Camera-type eye (tissue), 1 donor: ENCODE data around the gene SLC35B2. TPM values are rescaled to one million over a fixed set of nuclear protein-coding genes. Genes with fewer than 3 reads are reported as not detected.

ENCODE experiments used
- total RNA-seq: library from RNA; depleted of rRNA; stranded (reverse); fragments of >200 nt; gene quantifications from one replicate; pipeline ENCODE4 v1.2.3, GENCODE V29; 2014

The SLC35B2 gene, protein sequence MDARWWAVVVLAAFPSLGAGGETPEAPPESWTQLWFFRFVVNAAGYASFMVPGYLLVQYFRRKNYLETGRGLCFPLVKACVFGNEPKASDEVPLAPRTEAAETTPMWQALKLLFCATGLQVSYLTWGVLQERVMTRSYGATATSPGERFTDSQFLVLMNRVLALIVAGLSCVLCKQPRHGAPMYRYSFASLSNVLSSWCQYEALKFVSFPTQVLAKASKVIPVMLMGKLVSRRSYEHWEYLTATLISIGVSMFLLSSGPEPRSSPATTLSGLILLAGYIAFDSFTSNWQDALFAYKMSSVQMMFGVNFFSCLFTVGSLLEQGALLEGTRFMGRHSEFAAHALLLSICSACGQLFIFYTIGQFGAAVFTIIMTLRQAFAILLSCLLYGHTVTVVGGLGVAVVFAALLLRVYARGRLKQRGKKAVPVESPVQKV
- total RNA-seq = 40.6 TPM

DNA sequence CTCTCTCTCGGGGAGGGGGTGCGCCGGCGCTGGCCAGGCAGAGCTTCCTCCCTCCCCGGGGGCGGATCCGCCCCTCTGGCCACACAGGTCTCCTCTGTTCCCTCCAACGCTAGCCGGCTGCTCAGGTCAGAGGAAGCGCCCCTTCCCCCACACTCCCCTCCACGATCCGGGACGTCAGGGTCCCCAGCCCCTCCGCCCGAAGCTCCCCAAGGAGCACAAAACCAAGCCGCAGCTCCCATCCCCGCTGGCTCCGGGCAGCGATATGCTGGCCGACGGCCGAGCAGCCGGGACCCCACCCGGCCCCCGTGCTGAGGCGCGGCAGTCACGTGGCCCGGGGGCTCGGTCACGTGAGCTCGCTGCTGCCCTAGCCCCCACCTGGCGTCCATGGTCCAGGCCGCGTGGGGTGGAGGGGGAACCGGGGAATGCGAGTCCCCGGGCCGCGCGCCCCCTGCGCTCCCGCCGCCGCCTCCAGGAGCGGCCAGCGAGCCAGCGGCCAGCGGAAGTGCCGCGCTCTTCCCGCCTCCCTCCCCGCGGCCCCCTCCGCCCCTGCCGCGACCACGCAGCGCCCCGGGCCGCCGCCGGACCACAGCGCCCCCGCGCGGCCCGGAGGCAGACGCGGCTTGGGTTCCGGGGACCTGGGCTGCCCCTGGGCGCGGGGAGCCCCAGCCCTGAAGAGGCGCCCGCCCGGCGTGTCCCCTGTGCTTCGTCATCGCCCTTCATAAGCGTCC is at the start of gene SLC35B2:
TSS of gene SLC35B2 (minus strand) at position 504 of the 728 bp plus-strand sequence. CDS start at position 386, 118 bp downstream.

DNA sequence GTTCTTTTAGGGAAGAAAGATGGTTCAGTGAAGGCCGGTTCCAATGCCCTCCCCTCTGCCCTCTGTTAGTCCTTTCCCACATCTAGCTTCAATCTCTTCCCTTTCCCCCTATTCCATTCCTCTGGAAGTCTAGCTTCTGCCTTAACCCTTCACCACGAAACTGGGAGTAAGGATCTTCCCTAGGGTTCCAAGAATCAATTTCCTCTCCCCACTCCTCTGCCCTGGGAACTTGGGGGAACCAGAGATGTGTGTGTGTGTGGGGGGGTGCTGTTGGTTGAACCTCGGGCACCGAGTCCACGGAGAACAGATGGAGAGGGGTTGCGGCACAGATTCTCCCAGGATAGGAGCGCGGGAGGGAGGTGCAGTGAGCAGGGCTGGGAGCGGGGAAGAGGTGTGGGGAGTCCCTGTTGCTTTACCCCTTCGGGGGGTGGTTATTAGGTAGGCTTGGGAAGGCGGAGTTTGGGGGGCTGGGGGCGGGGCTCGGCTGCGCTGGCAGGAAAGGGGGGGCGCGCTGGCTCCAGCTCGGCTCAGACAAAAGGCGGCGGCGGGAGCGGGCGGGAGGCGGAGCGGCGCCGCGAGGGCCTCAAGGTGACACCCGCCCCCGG is 12.7 kb upstream of the SLC35B2 start, which contains the start of gene TMEM151B:
TSS of gene TMEM151B (plus strand) at position 530 of the 605 bp plus-strand sequence. CDS start 293 bp downstream, outside the sequence.

DNA sequence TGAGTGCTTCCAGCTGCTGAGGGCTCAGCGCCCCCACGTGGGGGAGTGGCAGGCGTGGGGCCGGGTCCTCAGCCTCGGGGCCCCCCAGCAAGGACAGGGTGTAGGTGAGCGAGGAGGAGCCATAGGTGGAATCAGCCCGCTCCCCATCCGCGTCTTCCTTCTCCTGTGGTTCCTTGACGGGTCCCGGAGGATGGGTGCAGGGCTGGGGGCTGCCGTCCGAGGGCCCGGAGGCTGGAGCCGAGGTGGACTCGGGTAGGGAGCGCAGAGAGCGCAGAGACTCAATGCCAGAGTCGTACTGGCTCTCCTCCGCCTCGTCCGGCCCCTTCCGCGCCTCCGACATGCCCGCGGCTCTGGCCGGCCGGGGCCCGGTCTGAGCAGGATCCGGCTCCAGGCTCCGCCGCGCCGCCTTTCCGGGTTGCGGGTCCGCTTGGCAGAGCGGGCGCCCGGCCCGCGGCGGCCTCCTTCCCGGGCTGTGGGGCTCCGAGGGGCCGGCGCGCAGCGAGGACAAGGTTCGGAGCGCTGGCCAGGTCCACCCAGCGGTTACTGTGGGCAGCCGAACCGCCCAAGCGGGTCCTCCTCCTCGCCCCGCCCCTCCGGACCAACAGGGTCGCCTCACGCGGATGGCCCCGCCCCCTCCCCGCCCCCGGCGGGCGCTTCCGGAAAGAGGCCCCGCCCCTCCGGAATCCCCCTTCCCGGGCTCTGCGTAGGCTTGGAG is 7.8 kb upstream of the SLC35B2 start, which contains the start of gene NFKBIE:
TSS of gene NFKBIE (minus strand) at position 545 of the 715 bp plus-strand sequence. CDS start at position 340, 205 bp downstream.

DNA sequence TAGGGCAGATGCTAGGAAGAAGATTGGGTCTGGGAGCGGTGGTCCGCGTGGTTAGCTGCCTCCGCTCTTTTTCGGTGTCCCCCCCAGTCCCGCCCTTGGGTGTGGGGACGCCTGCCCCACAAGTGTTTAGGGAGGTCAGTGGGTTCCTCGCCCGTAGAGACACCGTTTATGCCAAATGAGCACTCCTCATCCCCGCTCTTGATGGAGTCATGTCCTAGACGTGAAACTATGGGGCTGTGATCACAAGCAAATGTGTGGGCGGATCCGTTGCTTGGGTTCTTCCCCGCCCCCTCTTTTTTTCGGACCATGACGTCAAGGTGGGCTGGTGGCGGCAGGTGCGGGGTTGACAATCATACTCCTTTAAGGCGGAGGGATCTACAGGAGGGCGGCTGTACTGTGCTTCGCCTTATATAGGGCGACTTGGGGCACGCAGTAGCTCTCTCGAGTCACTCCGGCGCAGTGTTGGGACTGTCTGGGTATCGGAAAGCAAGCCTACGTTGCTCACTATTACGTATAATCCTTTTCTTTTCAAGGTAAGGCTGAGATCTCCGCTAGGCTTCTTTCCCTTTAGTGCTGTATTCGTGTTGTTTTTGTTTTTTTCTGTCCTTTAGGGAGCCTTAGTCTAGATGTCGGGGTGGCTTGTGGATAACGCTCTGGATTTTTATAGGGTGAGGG is 10.5 kb downstream of the SLC35B2 start, which contains the start of gene HSP90AB1:
TSS of gene HSP90AB1 (plus strand) at position 439 of the 675 bp plus-strand sequence. CDS start 1,529 bp downstream, outside the sequence.

DNA sequence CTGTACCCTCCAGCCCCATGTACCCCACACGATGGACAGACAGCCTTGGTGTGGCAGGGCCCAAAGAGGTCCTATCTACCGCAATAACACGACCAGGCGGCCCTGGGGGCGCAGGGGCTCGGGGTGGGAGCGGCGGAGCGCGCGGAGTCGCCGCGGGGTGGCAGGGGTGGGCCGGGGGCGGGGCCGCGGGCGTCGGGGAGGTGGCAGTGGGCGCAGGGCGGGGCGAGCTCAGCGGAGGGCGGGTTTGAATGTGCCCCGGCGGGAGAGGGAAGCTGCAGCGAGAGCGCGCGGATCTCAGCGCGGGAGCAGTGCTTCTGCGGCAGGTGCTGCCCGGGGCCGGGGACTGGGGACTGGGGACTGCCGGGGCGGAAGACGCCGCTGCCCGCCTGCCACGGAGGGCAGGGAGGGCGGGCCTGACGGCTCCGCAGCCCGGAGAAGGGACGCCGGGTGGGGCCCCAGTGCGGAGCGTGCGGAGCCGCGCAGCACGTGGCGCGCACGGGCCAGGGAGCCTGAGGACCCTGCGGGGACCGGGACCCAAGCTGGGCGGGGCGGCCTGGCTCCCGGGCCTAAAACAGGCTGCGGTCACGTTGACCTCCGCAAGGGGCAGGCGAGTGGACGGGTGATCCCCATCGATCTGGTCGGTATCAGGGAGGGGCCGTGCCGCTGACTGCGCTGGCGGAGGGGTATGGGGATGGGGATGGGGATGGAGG is 33.9 kb downstream of the SLC35B2 start, which contains the start of gene SLC29A1:
TSS of gene SLC29A1 (plus strand) at position 277 of the 710 bp plus-strand sequence. CDS start 3,719 bp downstream, outside the sequence.

DNA sequence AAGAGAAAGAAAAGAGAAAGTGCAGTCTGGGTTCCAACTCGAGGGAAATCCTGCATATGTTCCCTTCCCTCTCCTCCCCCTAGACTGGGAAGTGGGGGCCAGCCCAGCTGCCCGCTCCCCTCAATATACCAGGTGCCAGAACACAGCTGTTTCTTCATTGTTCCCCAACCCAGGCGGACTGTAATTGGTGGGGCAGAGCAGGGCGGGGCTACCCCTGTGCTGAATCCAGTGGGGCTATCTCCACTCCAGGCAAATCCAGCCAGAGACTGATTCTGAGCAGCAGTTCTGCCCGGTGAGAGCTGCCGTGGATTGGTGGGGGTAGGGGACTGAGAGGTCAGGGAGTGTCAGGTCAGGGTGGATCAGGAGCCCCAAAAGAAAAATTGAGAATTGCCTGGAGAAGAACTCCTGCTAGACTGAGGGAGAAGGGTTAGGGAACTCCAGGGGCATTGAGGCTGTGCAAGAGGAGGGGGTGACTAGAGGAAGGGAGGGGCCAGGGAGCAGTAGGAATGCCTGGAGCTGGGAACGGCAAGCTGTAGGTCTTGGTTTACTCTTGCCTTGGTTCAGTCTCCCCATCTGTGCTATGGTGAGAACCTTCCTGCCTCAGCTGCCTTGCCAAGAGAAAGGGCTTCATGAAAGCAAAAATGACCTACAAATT is 40.5 kb downstream of the SLC35B2 start, which contains the start of gene MYMX:
TSS of gene MYMX (plus strand) at position 250 of the 655 bp plus-strand sequence. CDS start 546 bp downstream, outside the sequence.

Other genes with a start within 250 kb of the SLC35B2 start
- 33.7 TPM for gene MRPL14, start 130.1 kb downstream of the SLC35B2 start, total RNA-seq
- gene TMEM63B, start 130.0 kb downstream of the SLC35B2 start, total RNA-seq = 40.5 TPM
- gene CAPN11, start 98.7 kb downstream of the SLC35B2 start, total RNA-seq = not detected
- not detected for gene MYMX, start 40.6 kb downstream of the SLC35B2 start, total RNA-seq
- 18.6 TPM for gene SLC29A1, start 33.9 kb downstream of the SLC35B2 start, total RNA-seq
- 647 TPM for gene HSP90AB1, start 10.4 kb downstream of the SLC35B2 start, total RNA-seq
- gene NFKBIE, start 8.0 kb upstream of the SLC35B2 start, total RNA-seq = 5.8 TPM
- 10.2 TPM for gene TMEM151B, start 12.9 kb upstream of the SLC35B2 start, total RNA-seq
- gene AARS2, start 55.8 kb upstream of the SLC35B2 start, total RNA-seq = 21.2 TPM
- gene SPATS1, start 85.1 kb upstream of the SLC35B2 start, total RNA-seq = not detected
- 41.8 TPM for gene CDC5L, start 130.2 kb upstream of the SLC35B2 start, total RNA-seq